Central memory CD4-positive, alpha-beta T cell (primary cell): Measurements from ENCODE around the gene DENND6A.
"Not testable (repeated sequence)": the region's sequence is repeated elsewhere in the genome, so short reads cannot be mapped to it uniquely, and the experiment has no call there.

Experiments used
- DNase-seq: peaks from one replicate; pipeline ENCODE4 v3.0.0; 2022

DENND6A gene

DNA sequence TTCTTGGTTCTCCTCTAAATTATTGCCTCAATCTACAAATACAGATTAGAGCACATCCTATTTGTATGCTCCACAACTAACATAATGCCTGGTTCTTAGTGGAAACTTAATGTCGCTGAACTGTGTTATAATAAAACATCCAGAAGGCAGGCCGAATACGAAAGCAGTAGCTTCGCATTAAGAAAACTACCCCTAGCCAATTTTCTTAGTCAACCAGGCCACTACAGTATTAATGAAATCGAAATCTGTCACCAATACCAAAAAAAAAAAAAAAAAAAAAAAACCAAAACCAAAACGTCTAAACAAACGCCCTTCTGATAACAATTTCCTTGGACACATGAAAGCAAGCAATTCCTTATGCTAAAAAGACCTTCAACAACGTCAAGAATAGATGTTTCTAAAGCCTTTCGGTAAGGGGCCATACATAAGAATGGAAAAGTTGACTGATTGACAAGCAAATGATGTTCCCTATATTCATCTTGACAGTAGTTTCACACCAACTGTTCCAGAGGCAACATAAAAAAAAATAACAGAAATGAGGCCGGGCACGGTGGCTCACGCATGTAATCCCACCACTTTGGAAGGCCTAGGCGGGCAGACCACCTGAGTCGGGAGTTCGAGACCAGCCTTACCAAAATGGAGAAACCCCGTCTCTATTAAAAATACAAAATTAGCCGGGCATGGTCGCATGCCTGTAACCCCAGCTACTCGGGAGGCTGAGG, 1.3 kb downstream of the DENND6A start:
- no peak for DNase-seq

DNA sequence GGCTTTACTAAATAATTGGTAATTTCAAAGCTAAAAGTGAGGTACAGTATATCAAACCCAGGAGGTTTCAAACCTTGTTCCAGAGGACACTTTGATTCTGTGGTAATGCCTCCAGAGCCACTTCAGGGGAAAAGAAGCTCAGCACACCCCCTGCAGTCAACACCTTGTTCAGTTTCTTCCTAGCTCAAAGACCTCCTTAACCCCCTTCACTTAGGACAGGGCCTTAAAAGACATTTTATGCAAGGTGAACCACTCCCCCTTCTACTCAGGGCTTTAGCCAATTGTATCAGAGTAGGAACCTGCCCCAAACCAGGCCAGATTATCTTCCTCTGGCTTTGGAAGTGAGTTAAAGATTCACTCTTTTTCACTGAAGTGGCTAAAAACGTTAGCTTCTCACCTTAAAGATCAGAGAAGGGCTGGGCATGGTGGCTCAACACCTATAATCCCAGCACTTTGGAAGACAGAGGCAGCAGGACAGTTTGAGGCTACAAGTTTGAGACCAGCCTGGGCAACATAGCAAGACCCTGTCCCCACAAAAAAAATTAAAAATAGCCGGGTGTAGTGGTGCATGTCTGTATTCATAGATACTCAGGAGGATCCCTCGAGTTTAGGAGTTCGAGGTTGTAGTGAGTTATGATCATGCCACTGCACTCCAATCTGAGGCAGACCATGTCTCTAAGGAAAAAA, 3.4 kb downstream of the DENND6A start:
- no peak for DNase-seq

DNA sequence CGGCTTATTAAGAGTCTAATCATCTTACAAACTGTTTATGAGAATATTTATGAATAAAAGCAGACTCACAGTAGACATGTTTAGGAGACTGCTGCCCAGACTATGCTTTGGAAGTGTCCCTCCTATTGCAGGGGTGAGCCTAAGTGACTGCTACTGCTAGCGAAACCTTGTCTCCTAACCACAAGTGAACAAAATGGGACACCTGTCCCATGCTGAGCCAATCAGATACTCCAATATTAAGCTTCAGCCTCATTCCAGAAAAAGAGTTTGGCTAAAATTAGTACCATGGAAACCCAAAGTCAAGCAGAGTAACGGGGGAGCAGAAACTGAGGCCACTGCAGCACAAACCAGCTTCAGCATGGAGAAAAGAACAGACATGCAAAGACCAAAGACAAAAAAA, 4.6 kb downstream of the DENND6A start:
- no peak for DNase-seq

DNA sequence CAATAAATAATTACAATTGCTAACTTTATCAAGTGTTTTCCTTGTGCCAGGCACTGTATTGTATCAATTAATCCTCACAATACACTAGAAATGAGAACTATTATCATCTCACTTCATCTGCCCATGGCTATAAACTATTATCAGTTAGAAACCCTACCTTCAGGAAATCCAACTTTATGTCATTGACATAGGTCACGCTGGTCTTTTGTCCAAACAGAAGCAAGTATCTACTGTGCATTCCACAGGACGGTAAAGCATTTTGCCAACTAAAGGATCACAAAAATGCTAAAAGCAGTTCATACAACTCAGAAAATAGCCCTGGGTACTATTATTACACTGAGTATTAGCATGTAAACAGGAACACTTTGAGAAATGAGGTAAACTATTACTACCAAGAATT, 9.6 kb downstream of the DENND6A start:
- no peak for DNase-seq

DNA sequence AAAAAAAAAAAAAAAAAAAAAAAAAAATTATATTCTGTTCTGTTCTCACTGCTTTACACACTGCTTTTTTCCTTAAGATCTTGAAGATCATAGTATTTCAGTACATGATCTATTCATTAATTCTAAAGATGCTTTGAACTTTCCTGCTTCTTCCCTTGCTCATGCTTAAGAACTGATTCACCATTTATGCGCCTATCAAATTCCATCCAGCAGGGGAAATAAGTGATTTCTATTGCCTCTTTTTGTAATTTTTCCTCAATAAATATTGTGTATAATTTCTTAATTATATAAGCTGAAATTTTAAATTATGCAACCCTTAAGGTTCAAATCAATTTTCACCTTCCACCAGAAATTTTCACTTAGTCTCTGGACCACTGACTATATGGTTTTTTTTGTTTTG, 10.6 kb downstream of the DENND6A start:
- no peak for DNase-seq

DNA sequence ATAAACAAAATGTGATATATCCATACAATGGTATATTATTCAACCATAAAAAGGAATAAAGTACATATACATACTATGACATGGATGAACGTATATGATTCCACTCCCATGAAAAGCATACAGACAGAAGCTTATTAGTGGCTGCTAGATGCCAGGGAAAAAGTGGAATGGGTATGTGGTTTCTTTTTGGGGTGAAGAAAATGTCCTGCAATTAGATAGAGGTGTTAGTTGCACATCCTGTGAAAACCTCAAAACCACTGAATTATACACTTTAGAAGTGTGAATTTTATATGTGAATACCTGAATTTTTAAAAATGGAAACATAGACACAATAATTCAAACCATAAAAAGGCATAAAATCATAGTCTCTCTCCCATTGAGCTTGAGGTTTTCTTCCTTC, 11.2 kb downstream of the DENND6A start:
- DNase-seq: no peak

DNA sequence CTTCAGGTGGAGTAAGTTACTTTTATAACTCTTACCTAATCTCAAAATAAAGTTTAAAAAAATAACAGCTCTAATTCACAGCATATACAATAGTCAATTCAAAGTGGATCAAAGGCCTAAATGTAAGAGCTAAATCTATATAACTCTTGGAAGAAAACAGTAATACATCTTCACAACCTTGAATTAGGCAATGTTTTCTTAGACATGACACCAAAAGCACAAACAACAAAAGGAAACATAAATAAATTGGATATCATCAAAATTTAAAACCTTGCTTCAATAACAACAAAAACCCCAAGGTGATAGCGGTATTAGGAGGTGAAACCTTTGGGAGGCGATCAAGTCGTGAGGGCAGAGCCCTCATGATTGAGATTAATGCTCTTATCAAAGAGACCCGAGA, 12.8 kb downstream of the DENND6A start:
- DNase-seq: no peak

DNA sequence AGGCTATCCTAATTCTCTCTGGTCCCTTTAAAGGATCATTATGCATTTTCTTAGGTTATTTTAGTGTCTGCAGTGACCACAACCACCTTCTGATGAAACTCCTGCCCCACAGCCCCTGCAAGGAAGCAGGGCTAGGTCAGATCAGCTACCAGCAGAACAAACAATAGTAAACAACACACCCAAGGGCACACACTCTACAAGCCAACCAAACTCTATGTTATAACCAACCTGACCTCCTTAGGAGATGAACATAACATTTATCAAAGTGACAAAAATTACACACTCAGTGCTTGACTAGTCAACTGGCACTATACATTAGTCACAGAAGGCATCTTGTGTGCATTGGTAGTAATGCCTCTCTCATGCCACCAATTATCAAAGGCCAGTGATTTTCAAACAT, 17.3 kb downstream of the DENND6A start:
- DNase-seq: no peak

DNA sequence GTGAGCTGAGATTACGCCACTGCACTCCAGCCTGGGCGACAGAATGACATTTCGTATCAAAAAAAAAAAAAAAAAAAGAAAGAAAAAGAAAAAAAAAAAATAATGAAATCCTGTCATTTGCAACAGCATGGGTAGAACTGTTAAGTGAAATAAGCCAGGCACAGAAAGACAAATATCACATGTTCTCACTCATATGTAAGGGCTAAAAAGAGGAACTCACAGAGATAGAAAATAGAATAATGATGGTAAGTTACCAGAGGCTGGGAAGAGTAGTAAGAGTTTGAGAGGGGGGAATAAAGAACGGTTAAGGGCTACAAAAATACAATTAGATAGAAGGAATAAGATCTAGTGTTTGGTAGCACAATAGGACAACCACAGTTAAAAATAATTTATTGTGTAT, 19.7 kb downstream of the DENND6A start:
- DNase-seq: no peak

DNA sequence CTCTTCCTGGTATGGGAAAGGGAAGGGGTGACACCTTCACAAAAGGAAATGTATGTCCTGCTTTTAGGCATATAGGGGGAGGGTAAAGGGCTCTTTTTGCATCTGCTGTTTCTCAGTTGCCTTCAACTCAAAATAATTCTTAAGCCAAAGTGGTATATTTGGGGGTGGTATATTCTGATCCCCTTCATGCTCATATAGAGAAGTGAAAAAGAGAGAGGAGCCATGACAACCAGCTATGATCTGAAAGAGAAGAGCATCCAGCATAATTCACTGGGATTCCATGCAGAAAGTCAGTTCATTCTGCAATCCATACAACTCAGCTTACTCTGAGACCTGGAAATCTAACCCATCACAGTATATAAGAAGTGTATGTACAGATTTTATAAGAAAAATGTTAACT, 22.3 kb downstream of the DENND6A start:
- DNase-seq: no peak

DNA sequence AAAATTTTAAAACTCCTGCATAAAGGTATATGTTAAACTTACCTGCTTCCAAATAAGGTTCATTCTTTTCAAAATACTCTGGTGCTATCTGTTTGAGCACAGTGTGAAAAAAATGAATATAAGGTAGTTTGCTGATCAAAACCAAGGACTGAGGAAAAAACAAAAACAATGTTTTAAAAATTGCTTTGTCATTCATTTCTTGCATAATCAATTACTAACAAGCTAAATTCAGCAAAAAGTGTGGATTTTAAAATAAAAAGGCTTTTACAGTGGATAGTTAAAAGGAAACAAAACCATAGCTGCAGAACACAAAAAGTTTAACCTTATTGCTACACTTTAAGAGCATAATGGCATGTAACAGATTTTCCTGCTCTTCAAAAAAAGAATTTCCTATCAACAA, 31.5 kb downstream of the DENND6A start:
- no peak for DNase-seq

DNA sequence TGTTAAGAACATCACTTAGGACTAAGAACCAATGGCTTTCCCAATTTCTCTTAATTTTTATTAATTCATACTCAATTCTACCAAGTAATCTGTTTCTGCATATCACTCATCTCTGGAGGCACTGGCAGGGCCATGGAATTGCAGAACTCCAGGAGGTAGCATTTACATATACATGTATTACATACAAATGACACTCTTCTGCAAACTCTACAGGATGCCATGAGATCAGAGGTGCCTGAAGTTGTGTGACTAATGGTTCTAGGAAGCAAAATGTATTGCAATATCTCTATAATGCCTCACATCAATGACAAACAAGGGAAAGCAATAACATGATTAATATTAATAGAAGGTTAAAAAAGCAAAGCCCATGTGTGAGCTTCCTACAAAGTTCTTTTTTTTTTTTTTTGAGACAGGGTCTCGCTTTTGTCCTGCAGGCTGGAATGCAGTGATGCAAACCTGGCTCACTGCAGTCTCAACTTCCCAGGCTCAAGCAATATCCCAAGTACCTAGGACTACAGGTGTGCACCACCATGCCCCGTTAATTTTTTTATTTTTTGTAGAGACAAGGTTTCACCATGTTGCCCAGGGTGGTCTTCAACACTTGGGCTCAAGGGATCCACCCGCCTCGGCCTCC, 33.0 kb downstream of the DENND6A start:
- DNase-seq: no peak

DNA sequence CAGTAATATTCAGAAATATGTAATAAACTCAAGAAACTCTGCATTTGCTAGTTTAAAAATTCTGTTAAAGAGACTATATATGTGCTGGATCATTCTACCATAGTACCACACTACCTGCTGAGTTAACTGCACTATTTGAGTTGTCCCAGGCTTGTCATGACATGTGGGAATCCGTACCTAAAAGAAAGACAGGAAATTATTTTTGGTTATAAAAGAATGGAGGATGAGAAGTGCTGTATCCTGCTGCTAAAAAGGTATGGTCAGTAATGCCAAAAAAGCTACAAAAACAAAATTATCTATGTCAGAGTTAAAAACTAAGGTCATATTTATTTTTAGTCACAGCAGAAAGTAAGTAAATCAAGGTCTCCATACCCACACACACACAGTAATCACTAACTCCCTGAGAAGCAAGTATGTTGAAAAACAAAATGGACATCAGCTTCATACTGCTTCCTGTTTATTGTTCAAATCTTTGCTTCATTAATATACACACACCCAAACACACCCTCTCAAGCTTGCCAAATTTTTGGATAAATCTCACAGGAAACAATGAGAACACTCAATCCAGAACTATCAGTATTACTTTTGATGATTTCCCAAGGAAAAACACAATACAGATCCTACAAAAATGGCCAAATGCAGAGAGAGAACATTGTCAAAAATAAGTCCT, 33.7 kb downstream of the DENND6A start:
- no peak for DNase-seq

DNA sequence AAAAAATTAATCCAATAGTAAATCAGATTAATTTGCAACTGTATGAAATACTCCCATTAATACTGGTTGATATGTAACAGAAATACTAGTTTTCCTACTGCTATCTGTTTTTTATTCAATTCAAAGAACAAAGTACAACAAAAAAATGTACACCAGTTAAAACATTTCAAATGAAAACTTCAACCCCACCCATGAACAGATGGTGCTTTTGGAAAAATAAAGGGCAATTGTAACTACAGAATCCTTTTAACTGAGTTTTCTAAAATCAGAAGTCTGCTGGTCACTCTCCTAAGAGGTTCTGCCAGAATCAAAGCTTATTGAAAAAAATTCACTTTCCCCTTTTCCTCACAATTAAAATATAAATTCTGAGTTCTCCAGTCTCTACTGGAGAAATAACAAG, 34.3 kb downstream of the DENND6A start:
- no peak for DNase-seq

DNA sequence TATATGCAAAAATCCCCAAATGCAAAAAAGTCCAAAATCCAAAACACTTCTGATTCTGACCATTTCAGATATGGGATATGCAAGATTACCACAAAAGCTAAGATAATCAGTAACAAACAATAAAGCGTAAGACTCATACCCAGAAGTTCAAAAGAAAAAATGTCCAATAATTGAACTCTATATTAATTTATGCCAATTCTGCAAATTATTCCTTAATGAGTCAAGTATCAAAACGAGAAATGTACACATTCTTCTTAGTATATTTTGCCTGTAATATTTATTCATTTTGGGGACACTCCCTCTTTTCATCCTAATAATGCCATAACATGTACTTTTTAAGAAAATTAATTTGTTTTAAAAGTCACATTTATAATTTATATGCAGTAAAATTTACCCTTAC, 37.1 kb downstream of the DENND6A start:
- no peak for DNase-seq

DNA sequence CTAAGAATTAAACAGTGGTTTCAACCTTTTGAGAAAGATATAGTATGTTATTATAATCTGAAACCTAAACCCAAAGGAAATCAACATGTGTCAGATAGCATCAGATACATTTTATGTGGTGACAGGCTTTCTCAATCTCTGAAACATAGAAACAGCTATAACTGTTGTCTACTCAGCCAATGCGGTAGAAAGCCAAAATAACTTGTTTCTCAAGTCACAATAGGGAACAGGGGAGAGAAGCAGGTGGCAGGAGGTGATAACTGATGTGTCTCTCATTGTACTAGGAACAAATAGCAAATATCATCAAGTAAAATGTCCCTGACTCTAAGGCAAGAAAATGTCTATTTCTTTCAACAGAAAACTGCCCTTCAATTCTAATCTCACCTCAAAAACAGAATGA, 38.6 kb downstream of the DENND6A start:
- no peak for DNase-seq

DNA sequence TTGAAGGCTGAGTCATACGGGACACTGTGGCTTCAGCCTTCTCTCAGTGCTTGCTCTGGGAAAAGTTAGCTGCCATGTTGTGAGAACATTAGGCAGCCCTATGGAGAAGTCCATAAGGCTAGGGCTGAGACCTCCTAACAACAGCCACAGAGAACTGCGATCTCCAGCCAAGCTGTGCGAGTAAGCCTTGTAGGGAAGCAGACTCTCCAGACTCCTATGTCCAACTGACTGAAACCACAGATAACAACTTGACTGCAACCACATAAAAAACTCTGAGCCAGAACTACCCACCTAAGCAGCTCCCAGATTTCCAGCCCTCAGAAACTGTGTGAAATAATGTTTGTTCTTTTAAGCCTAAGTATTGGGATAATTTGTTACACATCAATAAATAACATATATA, 40.7 kb downstream of the DENND6A start:
- DNase-seq: no peak

DNA sequence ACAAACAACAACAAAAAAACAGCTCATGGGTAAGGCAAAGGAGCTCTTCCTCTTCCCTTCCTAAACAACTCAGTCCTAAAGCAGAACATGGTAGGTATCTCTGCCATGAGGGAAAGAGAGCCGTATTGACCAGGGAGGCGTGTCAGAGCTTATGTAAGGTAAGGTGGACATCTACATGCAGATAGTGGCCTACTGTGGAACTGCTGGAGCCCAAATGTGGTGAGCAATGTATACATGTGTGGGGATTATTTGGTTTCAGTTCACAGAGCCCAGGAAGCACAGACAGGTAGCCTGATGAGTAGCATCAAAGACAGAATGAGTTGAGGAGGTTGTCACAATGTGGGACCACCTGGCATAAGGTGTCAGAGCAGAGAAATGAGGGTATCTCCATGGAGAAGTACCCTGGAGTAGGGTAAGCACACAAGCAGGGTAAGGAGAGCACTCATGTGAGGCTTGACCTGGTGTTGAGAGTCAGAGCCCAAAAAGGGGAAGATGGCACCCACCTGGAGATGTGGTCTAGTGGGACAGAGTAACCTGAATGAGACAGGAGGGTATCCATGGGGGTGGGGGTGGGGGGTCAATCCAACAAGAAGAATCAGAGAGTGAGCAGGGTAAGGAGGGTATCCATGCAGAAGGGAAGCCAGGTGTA, 45.5 kb downstream of the DENND6A start:
- no peak for DNase-seq

DNA sequence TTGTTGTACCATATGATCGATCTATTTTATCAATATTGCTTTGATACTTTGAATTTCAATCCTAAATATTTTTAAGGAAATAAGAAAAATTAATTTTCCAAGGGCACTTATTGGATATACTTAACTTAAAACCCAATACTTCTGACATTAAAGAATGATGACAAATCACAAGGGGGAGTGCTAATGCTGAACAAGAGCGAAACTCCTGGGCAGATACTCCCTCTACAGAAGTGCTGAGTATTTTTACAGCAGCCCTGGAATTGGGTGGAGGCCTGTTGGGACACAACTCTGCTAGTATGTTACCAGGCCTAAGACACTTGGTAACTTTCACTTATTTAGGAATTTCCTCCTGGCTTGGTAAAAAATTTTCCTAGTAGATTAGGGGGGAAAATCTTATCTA, 46.2 kb downstream of the DENND6A start:
- no peak for DNase-seq

DNA sequence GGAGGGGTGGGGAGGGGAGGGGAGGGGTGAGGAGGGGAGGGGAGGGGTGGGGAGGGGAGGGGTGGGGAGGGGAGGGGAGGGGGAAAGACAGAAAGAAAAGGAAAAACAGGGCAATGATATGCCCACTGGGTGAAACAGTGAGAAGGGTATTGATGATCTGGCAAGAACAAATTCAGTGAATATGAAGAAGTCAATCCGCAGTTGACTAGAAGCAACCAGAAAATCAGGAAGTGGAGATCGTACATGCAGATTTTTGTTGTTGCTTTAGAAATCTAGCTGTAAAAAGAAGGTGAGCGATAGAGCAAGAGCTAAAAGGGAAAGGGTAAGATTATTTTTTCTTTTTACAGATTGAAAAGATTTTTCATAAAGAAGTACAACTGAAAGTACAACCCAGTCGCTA, 48.1 kb downstream of the DENND6A start:
- no peak for DNase-seq

DNA sequence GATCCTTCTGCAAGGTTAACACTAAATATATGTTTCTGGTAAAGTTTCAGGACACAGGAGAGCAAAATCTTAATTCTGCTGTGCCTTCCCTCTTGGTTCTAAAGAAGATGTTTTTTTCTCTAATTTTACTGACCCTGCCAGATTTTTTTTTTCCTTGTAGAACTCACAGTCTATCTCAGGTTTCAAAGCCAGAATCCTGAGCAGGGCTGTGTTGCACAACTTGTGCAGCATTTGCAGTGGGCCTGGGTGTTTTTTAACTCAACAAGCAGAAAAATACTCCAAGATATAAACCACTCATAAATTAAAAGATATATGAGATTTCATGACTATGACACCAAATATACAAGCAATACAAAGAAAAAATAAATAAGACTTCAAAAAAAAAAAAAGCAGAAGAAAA, 55.5 kb downstream of the DENND6A start:
- no peak for DNase-seq

DNA sequence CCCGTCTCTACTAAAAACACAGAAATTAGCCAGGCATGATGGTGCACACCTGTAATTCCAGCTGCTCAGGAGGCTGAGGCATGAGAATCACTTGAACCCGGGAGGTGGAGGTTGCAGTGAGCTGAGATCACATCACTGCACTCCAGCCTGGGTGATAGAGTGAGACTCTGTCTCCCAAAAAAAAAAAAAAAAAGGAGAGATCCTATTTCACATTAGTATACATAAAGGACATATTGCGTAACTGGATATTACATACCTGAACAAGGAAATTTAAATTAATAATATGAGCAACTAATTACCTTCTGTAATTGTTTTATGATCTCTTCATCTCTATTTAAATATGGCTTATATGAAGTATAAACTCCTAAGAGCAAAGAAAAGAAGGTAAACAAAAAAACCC, 58.6 kb downstream of the DENND6A start:
- not testable (repeated sequence) for DNase-seq

DNA sequence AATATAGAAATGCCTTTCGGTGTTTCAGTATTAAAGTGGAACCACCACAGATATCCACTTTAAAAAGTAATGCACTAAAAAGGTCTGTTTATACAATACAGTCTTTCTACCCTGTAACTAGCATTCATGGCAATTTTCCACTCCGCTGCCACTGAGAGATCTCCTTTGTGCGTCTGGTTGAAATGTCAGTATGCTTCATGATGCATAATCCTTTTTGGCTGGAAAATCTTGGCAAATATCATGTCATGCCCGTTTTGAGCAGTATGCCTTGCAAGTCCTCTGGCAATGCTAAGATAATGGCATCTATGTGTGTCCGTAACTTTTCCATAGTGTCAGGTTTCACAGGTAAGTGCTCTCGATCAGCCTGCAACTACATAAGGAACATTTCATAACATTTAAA, 64.9 kb downstream of the DENND6A start:
- no peak for DNase-seq
